IMR-90 (cell line): ENCODE measurements around the gene CEP63. TPM values are rescaled to one million over a fixed set of nuclear protein-coding genes. Genes with fewer than 3 reads are reported as not detected.
A peak's percentile ranks its signal among the peaks of the same experiment; 100 is the strongest.

ENCODE experiments used
- ATAC-seq: fragments of 200-7000 bp; cut with Tn5 transposase; 2 replicates; pipeline ENCODE4 v1.9.1; 2020; ENCODE audit warnings: low read depth, mild to moderate bottlenecking, moderate library complexity
- BruUV-seq: library from RNA; stranded (reverse); fragments of 400-500 nt; replicated peaks from 2 replicates; lab custom pipeline; 2021; lab: Mats Ljungman, UMichigan
- CTCF ChIA-PET: fragments of 300-600 bp; formaldehyde crosslinking; extraction: SDS; loops from one replicate; lab custom pipeline; 2021; ENCODE audit warnings: antibody characterized with exemption; lab: Yijun Ruan, JAX
- POLR2A ChIA-PET: fragments of 300-600 bp; sonication (Branson Sonifier 250); formaldehyde crosslinking; loops from one replicate; lab custom pipeline; 2022; ENCODE audit warnings: antibody characterized with exemption; ENCODE audit not compliant: unreplicated experiment; lab: Charles Lee
- DNase-seq: peaks from one replicate; pipeline ENCODE4 v3.0.0; 2013
- H2AFZ ChIP-seq: replicated peaks from 2 replicates; pipeline ENCODE3; 2013; ENCODE audit warnings: low read length, mild to moderate bottlenecking; ENCODE audit not compliant: poor library complexity
- H2AK5ac ChIP-seq: 2 replicates; pipeline ENCODE4 v1.6.1; 2013; ENCODE audit warnings: low read depth, low read length, inconsistent platforms
- H2AK9ac ChIP-seq: replicated peaks from 2 replicates; pipeline ENCODE3; 2013; ENCODE audit warnings: mild to moderate bottlenecking, low read depth, low read length, moderate library complexity; ENCODE audit not compliant: poor library complexity
- H2BK120ac ChIP-seq: 2 replicates; pipeline ENCODE4 v1.6.1; 2013; ENCODE audit warnings: low read depth, low read length, inconsistent platforms
- H2BK15ac ChIP-seq: 3 replicates; pipeline ENCODE4 v1.6.1; 2013; ENCODE audit warnings: low read depth, low read length, inconsistent platforms
- H2BK20ac ChIP-seq: 2 replicates; pipeline ENCODE4 v1.6.1; 2013; ENCODE audit warnings: low read depth, mild to moderate bottlenecking, inconsistent platforms, low read length, moderate library complexity
- H2BK5ac ChIP-seq: 2 replicates; pipeline ENCODE4 v1.6.1; 2013; ENCODE audit warnings: mild to moderate bottlenecking, low read depth, low read length, inconsistent platforms; ENCODE audit not compliant: poor library complexity, severe bottlenecking
- H3K14ac ChIP-seq: replicated peaks from 2 replicates; pipeline ENCODE4 v1.6.1; 2013; ENCODE audit warnings: low read depth, low read length, inconsistent platforms
- H3K18ac ChIP-seq: 2 replicates; pipeline ENCODE4 v1.6.1; 2013; ENCODE audit warnings: low read depth, low read length, control low read depth
- H3K23ac ChIP-seq: 2 replicates; pipeline ENCODE4 v1.6.1; 2013; ENCODE audit warnings: low read depth, low read length, inconsistent platforms
- H3K27ac ChIP-seq: 2 replicates; pipeline ENCODE4 v1.5.1; 2013; ENCODE audit warnings: mild to moderate bottlenecking, control low read depth, low read length; ENCODE audit not compliant: insufficient read depth
- H3K27me3 ChIP-seq: 2 replicates; pipeline ENCODE4 v1.6.1; 2013; ENCODE audit warnings: low read length; ENCODE audit not compliant: control insufficient read depth, insufficient read depth
- H3K36me3 ChIP-seq: 2 replicates; pipeline ENCODE4 v1.6.1; 2013; ENCODE audit warnings: low read length, mixed read lengths; ENCODE audit not compliant: control insufficient read depth, insufficient read depth
- H3K4ac ChIP-seq: 2 replicates; pipeline ENCODE4 v1.6.1; 2013; ENCODE audit warnings: low read depth, low read length, inconsistent platforms
- H3K4me1 ChIP-seq: 2 replicates; pipeline ENCODE4 v1.6.1; 2013; ENCODE audit warnings: low read length, mixed read lengths; ENCODE audit not compliant: control insufficient read depth, insufficient read depth
- H3K4me2 ChIP-seq: 2 replicates; pipeline ENCODE4 v1.6.1; 2013; ENCODE audit warnings: low read depth, mild to moderate bottlenecking, control low read depth, low read length, moderate library complexity
- H3K4me3 ChIP-seq: 2 replicates; pipeline ENCODE4 v1.5.1; 2013; ENCODE audit warnings: low read depth, mild to moderate bottlenecking, control low read depth, low read length, moderate library complexity; ENCODE audit not compliant: insufficient read depth
- H3K56ac ChIP-seq: 2 replicates; pipeline ENCODE4 v1.6.1; 2013; ENCODE audit warnings: low read length, inconsistent platforms; ENCODE audit not compliant: insufficient read depth; ENCODE audit errors: extremely low read depth
- H3K79me1 ChIP-seq, 2 experiments: 2 replicates each; pipeline ENCODE4 v1.6.1; 2013; ENCODE audit warnings: low read length in 2 of 2, inconsistent platforms in 1 of 2, low read depth in 1 of 2
- H3K9ac ChIP-seq: 2 replicates; pipeline ENCODE4 v1.6.1; 2013; ENCODE audit warnings: low read depth, low read length, control low read depth
- H3K9me1 ChIP-seq: 2 replicates; pipeline ENCODE4 v1.6.1; 2013; ENCODE audit warnings: low read length, inconsistent platforms; ENCODE audit not compliant: insufficient read depth
- H3K9me3 ChIP-seq: 2 replicates; pipeline ENCODE4 v1.6.1; 2013; ENCODE audit warnings: low read length; ENCODE audit not compliant: control insufficient read depth, insufficient read depth
- H4K20me1 ChIP-seq: 2 replicates; pipeline ENCODE4 v1.6.1; 2013; ENCODE audit warnings: low read length, inconsistent platforms; ENCODE audit not compliant: insufficient read depth
- H4K5ac ChIP-seq: 2 replicates; pipeline ENCODE4 v1.6.1; 2013; ENCODE audit warnings: mild to moderate bottlenecking, low read depth, low read length, control low read depth
- H4K8ac ChIP-seq, 2 experiments: 2 replicates each; pipeline ENCODE4 v1.6.1; 2013; ENCODE audit warnings: low read depth in 2 of 2, low read length in 2 of 2, control low read depth in 1 of 2, inconsistent platforms in 1 of 2
- H4K91ac ChIP-seq: 2 replicates; pipeline ENCODE4 v1.6.1; 2013; ENCODE audit warnings: low read depth, low read length, inconsistent platforms; ENCODE audit not compliant: insufficient read depth
- CHD1 ChIP-seq: IDR thresholded peaks from 2 replicates; pipeline ENCODE4 v1.6.1; 2012; ENCODE audit warnings: low read depth, low read length, improper control_type of control experiment
- FOS ChIP-seq: fragments of 150-350 bp; IDR thresholded peaks from 2 replicates; pipeline ENCODE4 v1.6.1; 2016; ENCODE audit warnings: low read depth, low read length
- NFE2L2 ChIP-seq: fragments of 150-350 bp; IDR thresholded peaks from 2 replicates; pipeline ENCODE4 v1.6.1; 2016; ENCODE audit warnings: low read depth, mild to moderate bottlenecking, low read length
- POLR2A ChIP-seq: IDR thresholded peaks from 2 replicates; pipeline ENCODE4 v1.6.1; 2012; ENCODE audit warnings: mild to moderate bottlenecking, low read depth, low read length
- RAD21 ChIP-seq: IDR thresholded peaks from 2 replicates; pipeline ENCODE4 v1.6.1; 2012; ENCODE audit warnings: low read length, improper control_type of control experiment
- RFX5 ChIP-seq: IDR thresholded peaks from 2 replicates; pipeline ENCODE4 v1.8.0; 2012; ENCODE audit warnings: low read depth, mild to moderate bottlenecking, low read length, moderate library complexity
- WGBS, 2 experiments: methylation state at CpG; one replicate each; pipeline versions ENCODE4 v1.1.5 to v1.1.7; 2013; ENCODE audit warnings: missing lambda C conversion rate in 2 of 2; ENCODE audit not compliant: insufficient read length in 1 of 2; ENCODE audit errors: extremely low coverage in 2 of 2; 5-methylcytosine and 5-hydroxymethylcytosine counted together
- dilution Hi-C: fragments of 300-500 bp; cut with HindIII; formaldehyde crosslinking; loops from one replicate; pipeline ENCODE4 v1.14.3; 2018; ENCODE audit warnings: low sequenced_read_pairs; ENCODE audit not compliant: unreplicated experiment
- in situ Hi-C: fragments of 300-500 bp; cut with MboI; formaldehyde crosslinking; loops from 3 replicates; pipeline ENCODE4 v1.14.3; 2019; ENCODE audit warnings: low sequenced_read_pairs, inconsistent platforms, mixed read lengths
- intact Hi-C: fragments of 100-400 bp; cut with micrococcal nuclease; formaldehyde crosslinking; loops from 2 replicates; pipeline ENCODE4 v1.10.0; 2022
- polyA plus RNA-seq, 3 experiments: library from polyadenylated mRNA; depleted of rRNA; stranded (reverse); fragments of >200 nt; gene quantifications; 2 replicates each; pipeline ENCODE4 v1.2.3, GENCODE V29; 2012; ENCODE audit warnings: low replicate concordance in 1 of 3
- total RNA-seq: library from RNA; depleted of rRNA; stranded (reverse); fragments of >200 nt; gene quantifications from 2 replicates; pipeline ENCODE4 v1.2.3, GENCODE V29; 2012
- TF ChIP-seq, protein P1 (sequence below): conservative IDR thresholded peaks from 2 replicates; pipeline ENCODE4 v1.5.1; 2012; ENCODE audit warnings: mild to moderate bottlenecking, low read depth, low read length, improper control_type of control experiment
- TF ChIP-seq, protein P2 (sequence below): fragments of 150-350 bp; IDR thresholded peaks from 2 replicates; pipeline ENCODE4 v1.6.1; 2016; ENCODE audit warnings: low read depth, mild to moderate bottlenecking, low read length, moderate library complexity, borderline replicate concordance

The CEP63 gene
- total and polyA plus RNA-seq, 2 of the 4 experiments (the other 2 are of a cell fraction), result 6.5 to 9.1 TPM

DNA sequence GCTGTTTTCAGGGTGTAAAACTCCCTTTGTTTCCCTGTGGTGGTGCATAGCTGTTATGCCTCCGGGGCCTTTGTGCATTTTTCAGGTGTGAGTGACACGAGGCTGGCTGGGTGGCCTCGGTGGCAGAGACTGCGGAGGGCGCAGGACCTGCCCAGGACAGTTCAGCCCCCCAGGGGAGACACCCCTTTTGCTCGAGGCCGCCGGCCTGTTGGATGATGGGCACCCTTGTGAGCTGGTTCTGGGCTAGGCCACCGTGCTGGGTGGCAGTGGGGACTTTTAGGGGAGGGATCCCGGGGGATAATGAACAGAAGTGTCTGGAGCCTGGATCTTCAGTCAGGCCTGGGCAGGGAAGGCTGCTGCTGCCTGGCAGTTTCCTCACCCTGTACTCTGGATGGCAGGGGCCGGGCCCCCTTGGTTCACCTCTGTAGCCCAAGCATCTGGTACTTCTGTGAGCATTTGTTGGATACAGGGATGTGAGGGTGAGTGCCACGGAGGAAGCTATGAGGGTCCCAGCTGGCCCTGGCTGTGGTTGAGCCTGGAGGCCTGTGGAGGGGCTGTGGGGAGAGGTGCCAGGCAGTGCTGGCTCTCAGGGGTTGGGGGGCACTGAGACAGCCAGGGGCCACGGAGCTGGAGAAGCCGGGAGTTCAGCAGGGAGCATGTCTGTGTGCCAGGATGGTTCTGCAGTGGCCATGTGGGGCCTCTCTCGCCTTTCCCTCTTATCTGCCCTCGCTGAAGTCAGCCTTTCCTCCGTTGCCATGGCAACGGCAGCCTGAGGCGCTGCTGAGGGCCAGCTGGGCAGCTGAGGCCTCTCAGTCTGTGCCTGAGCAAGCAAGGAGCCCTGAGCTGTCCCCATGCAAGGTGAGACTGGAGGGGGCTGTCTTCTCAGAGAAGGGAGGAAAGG is 115.9 kb downstream of the CEP63 start:
- H3K9ac ChIP-seq, result no peak overlapping the region
- no peak overlapping the region for H2AK9ac ChIP-seq
- no peaks in the 10 kb centered on the region for H3K79me1 ChIP-seq
- peaks cover 3% of the 10 kb centered on the region; the same call in 1 of the 2 replicates for H3K9me1 ChIP-seq
- H4K8ac ChIP-seq, result no peak overlapping the region
- no peak overlapping the region for H3K27ac ChIP-seq
- H2BK20ac ChIP-seq, result no peak overlapping the region
- no peak overlapping the region for H3K14ac ChIP-seq
- H3K23ac ChIP-seq, result no peak overlapping the region
- H4K20me1 ChIP-seq, result no peaks in the 10 kb centered on the region
- H3K36me3 ChIP-seq, result no peaks in the 10 kb centered on the region
- ChIA-PET POLR2A (no interaction called here), CTCF (interaction anchor here (0.8 to 1.8 kb wide), 9 partner anchors 13 to 902 kb away, joined by 3 to 16 read pairs (median 4); partner anchors contain the start of gene EPHB1)
- 32% methylated on average over 12 of the region's 19 CpGs; no CpG with 5 or more reads in 1 of the 2 experiments for WGBS, 2 experiments
- no peak overlapping the region for H2BK120ac ChIP-seq
- no peak overlapping the region for H4K91ac ChIP-seq
- no peak overlapping the region; the same call in 1 of the 2 replicates for H3K4me2 ChIP-seq
- peaks cover 22% of the 10 kb centered on the region for H3K27me3 ChIP-seq
- no peak overlapping the region for H2AK5ac ChIP-seq
- H3K18ac ChIP-seq, result no peak overlapping the region
- no peak overlapping the region for H2BK5ac ChIP-seq
- ATAC-seq (peak; percentile 71), DNase-seq (peak; percentile 70)
- no peak overlapping the region for H3K4me3 ChIP-seq
- intact Hi-C loops (loop anchor here (1.0 to 5.0 kb wide), 4 partner anchors 40 to 901 kb away; partner anchors contain the start of gene EPHB1), in situ Hi-C loops (loop anchor here (5.0 to 10.0 kb wide), 2 partner anchors 156 to 1293 kb away; no protein-coding TSS in a partner anchor), dilution Hi-C loops (no loop called here)
- H4K5ac ChIP-seq, result no peak overlapping the region
- no TSS peak for BruUV-seq
- H2AFZ ChIP-seq, result no peak overlapping the region
- no peak overlapping the region for H3K56ac ChIP-seq
- H2BK15ac ChIP-seq, result no peak overlapping the region
- H3K4me1 ChIP-seq, result peaks cover 3% of the 10 kb centered on the region; the same call in 1 of the 2 replicates
- TF ChIP-seq FOS (no peak), POLR2A (no peak), RAD21 (no peak), CHD1 (no peak), NFE2L2 (no peak), RFX5 (peak; percentile 69; the same call in 1 of the 2 replicates)
- TF ChIP-seq, protein P1, sequence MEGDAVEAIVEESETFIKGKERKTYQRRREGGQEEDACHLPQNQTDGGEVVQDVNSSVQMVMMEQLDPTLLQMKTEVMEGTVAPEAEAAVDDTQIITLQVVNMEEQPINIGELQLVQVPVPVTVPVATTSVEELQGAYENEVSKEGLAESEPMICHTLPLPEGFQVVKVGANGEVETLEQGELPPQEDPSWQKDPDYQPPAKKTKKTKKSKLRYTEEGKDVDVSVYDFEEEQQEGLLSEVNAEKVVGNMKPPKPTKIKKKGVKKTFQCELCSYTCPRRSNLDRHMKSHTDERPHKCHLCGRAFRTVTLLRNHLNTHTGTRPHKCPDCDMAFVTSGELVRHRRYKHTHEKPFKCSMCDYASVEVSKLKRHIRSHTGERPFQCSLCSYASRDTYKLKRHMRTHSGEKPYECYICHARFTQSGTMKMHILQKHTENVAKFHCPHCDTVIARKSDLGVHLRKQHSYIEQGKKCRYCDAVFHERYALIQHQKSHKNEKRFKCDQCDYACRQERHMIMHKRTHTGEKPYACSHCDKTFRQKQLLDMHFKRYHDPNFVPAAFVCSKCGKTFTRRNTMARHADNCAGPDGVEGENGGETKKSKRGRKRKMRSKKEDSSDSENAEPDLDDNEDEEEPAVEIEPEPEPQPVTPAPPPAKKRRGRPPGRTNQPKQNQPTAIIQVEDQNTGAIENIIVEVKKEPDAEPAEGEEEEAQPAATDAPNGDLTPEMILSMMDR, result no peak
- TF ChIP-seq, protein P2, sequence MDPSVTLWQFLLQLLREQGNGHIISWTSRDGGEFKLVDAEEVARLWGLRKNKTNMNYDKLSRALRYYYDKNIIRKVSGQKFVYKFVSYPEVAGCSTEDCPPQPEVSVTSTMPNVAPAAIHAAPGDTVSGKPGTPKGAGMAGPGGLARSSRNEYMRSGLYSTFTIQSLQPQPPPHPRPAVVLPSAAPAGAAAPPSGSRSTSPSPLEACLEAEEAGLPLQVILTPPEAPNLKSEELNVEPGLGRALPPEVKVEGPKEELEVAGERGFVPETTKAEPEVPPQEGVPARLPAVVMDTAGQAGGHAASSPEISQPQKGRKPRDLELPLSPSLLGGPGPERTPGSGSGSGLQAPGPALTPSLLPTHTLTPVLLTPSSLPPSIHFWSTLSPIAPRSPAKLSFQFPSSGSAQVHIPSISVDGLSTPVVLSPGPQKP, result no peak
- H3K4ac ChIP-seq, result no peak overlapping the region
- H3K9me3 ChIP-seq, result no peaks in the 10 kb centered on the region
